GM19035 (cell line): ENCODE results near the gene C6orf132.

Experiments
- ATAC-seq: cut with Tn5 transposase; IDR thresholded peaks from one replicate; pipeline ENCODE4 v1.9.1; 2021; ENCODE audit not compliant: unreplicated experiment

The C6orf132 gene

GRCh38 chr6:42078386-42078785 is 64.0 kb downstream of the C6orf132 start:
- no peak for ATAC-seq

GRCh38 chr6:42075159-42075838 is 67.1 kb downstream of the C6orf132 start:
- ATAC-seq, result no peak

GRCh38 chr6:42073287-42073686 is 69.1 kb downstream of the C6orf132 start:
- ATAC-seq, result no peak

GRCh38 chr6:42071881-42072583 is 70.4 kb downstream of the C6orf132 start:
- ATAC-seq, result no peak

- no peak for ATAC-seq
Measured at GRCh38 chr6:42068872-42069522, 73.4 kb downstream of the C6orf132 start.

GRCh38 chr6:42068173-42068572 is 74.2 kb downstream of the C6orf132 start:
- no peak for ATAC-seq

GRCh38 chr6:42066156-42066675 is 76.2 kb downstream of the C6orf132 start:
- ATAC-seq, result no peak

- no peak for ATAC-seq
Measured at GRCh38 chr6:42059743-42060142, 82.7 kb downstream of the C6orf132 start.

GRCh38 chr6:42053601-42054000 is 88.8 kb downstream of the C6orf132 start:
- ATAC-seq, result no peak

- ATAC-seq, result no peak
Measured at GRCh38 chr6:42051268-42051653, 91.2 kb downstream of the C6orf132 start.
